ENCODE results near the gene PPP1R3C. TPM values are rescaled to one million over a fixed set of nuclear protein-coding genes. Genes with fewer than 3 reads are reported as not detected.

Gene PPP1R3C
- total RNA-seq, 1 donor from 2014 or later, result 6.4 TPM

DNA sequence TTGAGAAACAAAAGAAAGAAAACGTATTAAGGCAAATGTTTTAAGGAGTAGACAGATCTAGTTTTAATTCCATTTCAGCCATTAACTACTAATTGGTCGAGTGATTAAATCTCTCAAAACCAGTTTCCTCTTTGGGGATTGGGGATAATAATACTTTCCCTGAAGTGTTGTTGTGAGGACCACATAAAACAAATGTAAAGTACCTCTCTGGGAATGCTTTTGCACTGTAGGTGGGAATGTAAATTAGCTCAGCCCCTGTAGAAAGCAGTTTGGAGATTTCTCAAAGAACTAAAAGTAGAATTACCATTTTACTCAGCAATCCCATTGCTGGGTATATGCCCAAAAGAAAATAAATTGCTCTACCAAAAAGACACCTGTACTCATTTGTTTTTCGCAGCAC, 36.0 kb upstream of the PPP1R3C start:
- Histone ChIP-seq H3K4me3 (no peak overlapping the region), H3K27me3 (no peaks in the 10 kb centered on the region), H3K4me1 (peaks cover 29% of the 10 kb centered on the region), H3F3A (ENCODE audit: low read depth) (peaks cover 29% of the 10 kb centered on the region), H3K79me2 (ENCODE audit: low read depth) (no peaks in the 10 kb centered on the region), H3K4me2 (peak overlapping the region; percentile 33), H3K9me3 (ENCODE audit: low read depth) (no peaks in the 10 kb centered on the region), H2AFZ (replicated peaks) (no peak overlapping the region), H4K20me1 (ENCODE audit: low read depth) (no peaks in the 10 kb centered on the region), H3K36me3 (no peaks in the 10 kb centered on the region), H3K9ac (no peak overlapping the region), H3K27ac (no peak overlapping the region)
- H3K4me1 Mint-ChIP-seq, result peaks cover 16% of the 10 kb centered on the region
- no peaks in the 10 kb centered on the region for H3K9me3 Mint-ChIP-seq
- no peak for DNase-seq (ENCODE audit: low spot score)
- H3K4me3 Mint-ChIP-seq, result no peak overlapping the region
- H3K36me3 Mint-ChIP-seq, result no peaks in the 10 kb centered on the region
- TF ChIP-seq EZH2phosphoT487 (IDR thresholded peaks at IDR 0.05) (no peak), EZH2 (IDR thresholded peaks at IDR 0.05) (no peak)
- TF ChIP-seq, protein P1, sequence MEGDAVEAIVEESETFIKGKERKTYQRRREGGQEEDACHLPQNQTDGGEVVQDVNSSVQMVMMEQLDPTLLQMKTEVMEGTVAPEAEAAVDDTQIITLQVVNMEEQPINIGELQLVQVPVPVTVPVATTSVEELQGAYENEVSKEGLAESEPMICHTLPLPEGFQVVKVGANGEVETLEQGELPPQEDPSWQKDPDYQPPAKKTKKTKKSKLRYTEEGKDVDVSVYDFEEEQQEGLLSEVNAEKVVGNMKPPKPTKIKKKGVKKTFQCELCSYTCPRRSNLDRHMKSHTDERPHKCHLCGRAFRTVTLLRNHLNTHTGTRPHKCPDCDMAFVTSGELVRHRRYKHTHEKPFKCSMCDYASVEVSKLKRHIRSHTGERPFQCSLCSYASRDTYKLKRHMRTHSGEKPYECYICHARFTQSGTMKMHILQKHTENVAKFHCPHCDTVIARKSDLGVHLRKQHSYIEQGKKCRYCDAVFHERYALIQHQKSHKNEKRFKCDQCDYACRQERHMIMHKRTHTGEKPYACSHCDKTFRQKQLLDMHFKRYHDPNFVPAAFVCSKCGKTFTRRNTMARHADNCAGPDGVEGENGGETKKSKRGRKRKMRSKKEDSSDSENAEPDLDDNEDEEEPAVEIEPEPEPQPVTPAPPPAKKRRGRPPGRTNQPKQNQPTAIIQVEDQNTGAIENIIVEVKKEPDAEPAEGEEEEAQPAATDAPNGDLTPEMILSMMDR (IDR thresholded peaks at IDR 0.05), result no peak
- no peak overlapping the region for H3K27ac Mint-ChIP-seq
- no peaks in the 10 kb centered on the region for H3K27me3 Mint-ChIP-seq (ENCODE audit: insufficient read depth, low read depth)

DNA sequence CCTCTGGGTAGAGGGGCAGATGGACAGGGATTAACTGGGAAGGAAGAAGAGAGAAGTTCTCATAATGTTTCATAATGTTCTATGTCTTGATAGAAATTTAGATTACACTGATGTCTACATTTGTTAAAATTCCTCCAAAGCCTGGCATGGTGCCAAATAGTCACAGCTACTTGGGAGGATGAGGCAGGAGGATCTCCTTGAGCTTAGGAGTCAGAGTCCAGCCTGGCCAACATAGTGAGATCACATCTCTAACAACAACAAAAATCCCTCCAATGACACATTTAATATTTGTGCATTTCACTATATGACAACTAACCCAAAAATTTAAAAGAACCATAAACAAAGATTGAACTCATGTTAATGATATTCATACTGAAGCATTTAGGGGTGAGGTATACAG, 33.0 kb upstream of the PPP1R3C start:
- H3K4me3 ChIP-seq, result no peak overlapping the region
- H3K27me3 Mint-ChIP-seq (ENCODE audit: insufficient read depth, low read depth), result no peaks in the 10 kb centered on the region
- no peak overlapping the region for H3K4me3 Mint-ChIP-seq
- H3K4me1 Mint-ChIP-seq, result peaks cover 6% of the 10 kb centered on the region
- no peaks in the 10 kb centered on the region for H3K36me3 ChIP-seq
- no peak for DNase-seq (ENCODE audit: low spot score)
- H3K9ac ChIP-seq, result no peak overlapping the region
- H3K9me3 Mint-ChIP-seq, result no peaks in the 10 kb centered on the region
- no peaks in the 10 kb centered on the region for H3K9me3 ChIP-seq (ENCODE audit: low read depth)
- H3K4me2 ChIP-seq, result no peak overlapping the region
- H3K27ac Mint-ChIP-seq, result no peak overlapping the region
- H3K27ac ChIP-seq, result no peak overlapping the region
- no peaks in the 10 kb centered on the region for H4K20me1 ChIP-seq (ENCODE audit: low read depth)
- H3K27me3 ChIP-seq, result no peaks in the 10 kb centered on the region
- H3K36me3 Mint-ChIP-seq, result no peaks in the 10 kb centered on the region
- TF ChIP-seq EZH2phosphoT487 (IDR thresholded peaks at IDR 0.05), result no peak
- TF ChIP-seq, protein P1 (IDR thresholded peaks at IDR 0.05), result no peak
- no peak for TF ChIP-seq EZH2 (IDR thresholded peaks at IDR 0.05)
- peaks cover 14% of the 10 kb centered on the region for H3K4me1 ChIP-seq
- H3F3A ChIP-seq (ENCODE audit: low read depth), result peaks cover 9% of the 10 kb centered on the region
- no peaks in the 10 kb centered on the region for H3K79me2 ChIP-seq (ENCODE audit: low read depth)
- H2AFZ ChIP-seq (replicated peaks), result no peak overlapping the region

DNA sequence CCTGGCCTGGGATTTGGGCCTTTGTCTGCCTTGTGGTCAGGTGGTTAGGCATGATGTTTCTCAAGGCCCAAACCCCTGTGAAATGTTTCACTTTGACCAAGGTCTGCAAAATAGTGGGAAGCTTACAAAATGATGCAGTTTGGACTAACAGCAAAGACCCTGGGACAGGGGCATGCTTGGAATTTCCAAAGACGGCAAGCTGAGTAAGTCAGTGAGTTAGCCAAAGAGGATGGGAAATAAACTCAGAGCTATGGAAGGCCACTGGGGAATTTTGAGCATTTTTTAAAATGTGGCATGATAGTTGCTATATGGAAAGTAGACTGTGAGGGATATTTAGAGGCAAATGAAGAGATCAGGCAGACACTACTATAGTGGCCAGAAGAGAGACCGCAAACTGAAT, 31.6 kb upstream of the PPP1R3C start:
- Mint-ChIP-seq H3K4me3 (no peak overlapping the region), H3K27me3 (ENCODE audit: insufficient read depth, low read depth) (no peaks in the 10 kb centered on the region), H3K9me3 (no peaks in the 10 kb centered on the region), H3K27ac (no peak overlapping the region), H3K4me1 (peaks cover 3% of the 10 kb centered on the region), H3K36me3 (no peaks in the 10 kb centered on the region)
- no peak overlapping the region for H3K27ac ChIP-seq
- peaks cover 6% of the 10 kb centered on the region for H3F3A ChIP-seq (ENCODE audit: low read depth)
- no peaks in the 10 kb centered on the region for H3K27me3 ChIP-seq
- no peak overlapping the region for H3K4me2 ChIP-seq
- no peaks in the 10 kb centered on the region for H3K79me2 ChIP-seq (ENCODE audit: low read depth)
- DNase-seq (ENCODE audit: low spot score), result no peak
- TF ChIP-seq EZH2 (IDR thresholded peaks at IDR 0.05), result no peak
- no peak for TF ChIP-seq EZH2phosphoT487 (IDR thresholded peaks at IDR 0.05)
- TF ChIP-seq, protein P1 (IDR thresholded peaks at IDR 0.05), result no peak
- H4K20me1 ChIP-seq (ENCODE audit: low read depth), result no peaks in the 10 kb centered on the region
- H2AFZ ChIP-seq (replicated peaks), result no peak overlapping the region
- peaks cover 12% of the 10 kb centered on the region for H3K4me1 ChIP-seq
- H3K4me3 ChIP-seq, result no peak overlapping the region
- no peaks in the 10 kb centered on the region for H3K9me3 ChIP-seq (ENCODE audit: low read depth)
- H3K36me3 ChIP-seq, result no peaks in the 10 kb centered on the region
- no peak overlapping the region for H3K9ac ChIP-seq
